Stimulated activated CD8-positive, alpha-beta memory T cell treated with anti-CD3 and anti-CD28 coated beads, Interleukin-2, amount 100 ng/mL, for 48 hours (primary cell): Measurements from ENCODE around the gene SEC14L6.
"Not testable (repeated sequence)": the region's sequence is repeated elsewhere in the genome, so short reads cannot be mapped to it uniquely, and the experiment has no call there.

Source experiments
- DNase-seq, 2 donors: peaks; one replicate each; pipeline ENCODE4 v3.0.0-alpha.2; 2020; ENCODE audit warnings: low read depth in 2 of 2

SEC14L6 gene

GRCh38 chr22:30566125-30566524, 19.6 kb upstream of the SEC14L6 start:
- DNase-seq: no peak

- DNase-seq: no peak
These were observed 18.8 kb upstream of the SEC14L6 start for GRCh38 chr22:30565341-30565740.

- DNase-seq: no peak
These were observed 18.2 kb upstream of the SEC14L6 start for GRCh38 chr22:30564761-30565119.

GRCh38 chr22:30564045-30564760, 17.7 kb upstream of the SEC14L6 start:
- no peak for DNase-seq

- no peak for DNase-seq
These were observed 15.8 kb upstream of the SEC14L6 start for GRCh38 chr22:30562366-30562765.

- DNase-seq: no peak
These were observed 15.1 kb upstream of the SEC14L6 start for GRCh38 chr22:30561402-30562189.

GRCh38 chr22:30560643-30561202, 14.2 kb upstream of the SEC14L6 start:
- peak in 1 of 2 donors; percentile 17 for DNase-seq

GRCh38 chr22:30559889-30560288, 13.3 kb upstream of the SEC14L6 start:
- DNase-seq: no peak

GRCh38 chr22:30557243-30557642, 10.7 kb upstream of the SEC14L6 start:
- DNase-seq: no peak

- no peak for DNase-seq
These were observed 9.8 kb upstream of the SEC14L6 start for GRCh38 chr22:30556388-30556787.

- no peak for DNase-seq
These were observed 9.0 kb upstream of the SEC14L6 start for GRCh38 chr22:30555282-30556210.

- DNase-seq: no peak
These were observed 7.4 kb upstream of the SEC14L6 start for GRCh38 chr22:30553971-30554370.

- DNase-seq: no peak
These were observed 6.2 kb upstream of the SEC14L6 start for GRCh38 chr22:30552719-30553118.

- DNase-seq: not testable (repeated sequence)
These were observed 5.3 kb upstream of the SEC14L6 start for GRCh38 chr22:30551813-30552212.

- no peak for DNase-seq
These were observed 647 bp upstream of the SEC14L6 start for GRCh38 chr22:30547188-30547587.

- no peak for DNase-seq
These were observed 3.7 kb downstream of the SEC14L6 start for GRCh38 chr22:30542811-30543188.

- DNase-seq: no peak
These were observed 4.4 kb downstream of the SEC14L6 start for GRCh38 chr22:30541961-30542810.

- not testable (repeated sequence) for DNase-seq
These were observed 5.0 kb downstream of the SEC14L6 start for GRCh38 chr22:30541511-30541910.

- no peak for DNase-seq
These were observed 7.2 kb downstream of the SEC14L6 start for GRCh38 chr22:30539368-30539767.

- DNase-seq: no peak
These were observed 8.3 kb downstream of the SEC14L6 start for GRCh38 chr22:30538280-30538679.
